DMS153 treated with DMSO at 0.1 percent for 48 hours (cell line): ENCODE measurements around the gene CDK5RAP2.
"Not testable (repeated sequence)": the region's sequence is repeated elsewhere in the genome, so short reads cannot be mapped to it uniquely, and the experiment has no call there.

Experiments used
- DNase-seq: peaks from one replicate; lab custom pipeline; 2025; ENCODE audit not compliant: unreplicated experiment; lab: John Stamatoyannopoulos, UW

CDK5RAP2 gene

DNA sequence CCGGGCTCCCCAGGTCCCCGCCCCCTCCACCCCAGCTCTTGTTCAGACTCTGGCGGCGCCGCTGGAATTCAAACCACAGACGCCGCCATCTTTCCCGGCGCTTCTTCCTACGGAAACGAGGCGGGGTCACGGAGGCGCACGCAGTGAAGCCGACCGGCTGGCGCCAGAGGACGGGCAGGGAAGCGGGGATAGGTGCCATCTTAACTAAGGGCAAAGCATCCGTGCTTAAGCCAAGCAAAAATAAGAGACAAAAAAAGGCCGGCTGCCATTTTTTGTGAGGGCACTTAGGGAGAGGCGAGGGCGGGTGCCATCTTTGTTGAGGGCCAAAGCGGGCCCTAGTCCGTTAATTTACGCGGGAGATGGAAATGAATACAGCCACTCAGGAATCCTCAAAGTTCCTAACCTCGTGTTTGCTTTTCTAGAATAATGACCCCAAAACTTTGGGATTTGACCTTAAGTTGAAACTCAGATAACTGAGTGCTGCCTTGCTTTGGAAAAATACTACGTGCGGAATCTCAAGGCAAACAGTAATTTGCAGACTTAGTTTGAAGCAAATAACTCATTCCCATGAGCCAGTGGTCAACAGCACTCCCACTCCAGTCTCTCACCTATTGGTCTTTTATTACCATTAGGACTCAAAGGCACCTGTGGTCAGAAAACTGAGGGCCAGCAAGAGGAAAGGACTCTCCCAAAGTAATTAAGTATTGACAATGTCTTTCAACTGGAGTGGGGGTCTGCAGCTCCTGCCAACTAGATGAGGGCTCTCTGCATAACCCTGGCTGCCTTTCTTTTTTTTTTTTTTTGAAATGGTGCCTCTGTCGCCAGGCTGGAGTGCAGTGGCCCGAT lies at the start of gene CDK5RAP2:
TSS of gene CDK5RAP2 (minus strand) at position 117 of the 846 bp plus-strand sequence. CDS start 189 bp downstream, outside the sequence.
- DNase-seq: peak; percentile 96

DNA sequence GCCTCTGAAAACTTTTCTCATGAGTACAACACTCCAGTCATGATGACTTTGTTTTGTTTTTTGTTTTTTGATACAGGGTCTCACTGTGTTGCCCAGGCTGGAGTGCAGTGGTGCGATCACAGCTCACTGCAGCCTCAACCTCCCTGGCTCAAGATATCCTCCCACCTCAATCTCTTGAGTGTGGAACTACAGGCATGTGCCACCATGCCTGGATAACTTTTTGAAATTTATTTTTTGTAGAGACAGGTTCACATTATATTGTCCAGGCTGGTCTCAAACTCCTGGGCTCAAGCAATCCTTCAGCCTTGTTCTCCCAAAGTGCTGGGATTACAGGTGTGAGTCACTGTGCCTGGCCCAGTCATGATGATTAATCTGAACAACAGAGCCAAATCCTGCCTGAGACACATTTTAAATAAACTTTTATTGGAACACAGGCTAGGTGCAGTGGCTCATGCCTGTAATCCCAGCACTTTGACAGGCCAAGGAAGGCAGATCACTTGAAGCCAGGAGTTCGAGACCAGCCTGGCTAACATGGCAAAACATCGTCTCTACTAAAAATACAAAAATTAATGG lies 49.0 kb upstream of the CDK5RAP2 start:
- not testable (repeated sequence) for DNase-seq

DNA sequence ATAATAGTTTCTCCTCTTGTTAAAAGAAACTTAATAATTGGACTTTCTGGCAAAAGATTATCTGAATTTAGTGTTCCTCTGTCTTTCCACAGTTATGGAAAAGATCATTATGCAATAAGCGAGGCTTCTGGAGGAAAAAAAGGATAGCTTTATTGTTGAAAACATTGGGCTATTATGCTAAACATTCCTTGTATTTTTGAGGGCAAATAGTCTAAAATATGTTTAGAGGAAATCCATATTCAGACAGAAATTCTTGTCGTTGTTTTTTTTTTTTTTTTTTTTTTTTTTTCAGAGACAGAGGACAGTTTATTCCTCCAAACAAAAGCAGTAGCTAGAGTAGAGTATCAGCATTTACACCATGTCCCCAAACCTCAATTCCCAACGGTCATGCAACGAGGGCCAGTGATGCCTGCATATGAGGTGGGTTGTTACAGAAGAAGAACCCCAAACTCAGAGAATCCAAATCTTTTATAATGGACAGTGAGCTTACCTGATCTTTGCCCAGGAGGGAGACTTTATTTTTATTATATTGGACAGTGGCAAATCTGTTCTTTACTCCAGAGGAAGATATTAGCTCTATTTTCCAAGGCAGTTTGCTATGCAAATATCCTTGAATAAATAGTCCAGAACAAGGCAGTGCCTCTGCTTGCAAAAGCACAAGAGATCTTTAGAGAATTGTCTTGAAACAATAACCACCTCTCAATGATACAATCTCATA lies 48.4 kb upstream of the CDK5RAP2 start:
- DNase-seq: no peak

DNA sequence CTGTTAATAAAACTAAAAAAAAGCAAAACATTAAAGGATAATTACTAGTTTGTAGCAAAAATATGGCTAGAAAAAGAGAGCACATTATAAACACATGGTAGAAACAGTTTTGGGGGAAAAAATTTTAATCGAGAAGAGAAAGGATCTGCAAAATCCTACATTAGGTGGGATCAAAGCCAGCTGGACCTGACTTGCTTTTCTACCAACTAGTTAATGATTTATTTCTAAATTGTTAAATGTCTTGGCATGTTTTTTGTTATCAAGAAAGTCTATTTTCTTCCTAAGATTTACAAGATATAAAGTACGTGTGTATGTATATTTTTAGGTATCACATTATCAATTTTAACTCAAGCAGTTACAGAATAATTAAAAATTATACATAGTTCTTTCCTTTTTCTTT lies 47.1 kb upstream of the CDK5RAP2 start:
- DNase-seq: no peak

DNA sequence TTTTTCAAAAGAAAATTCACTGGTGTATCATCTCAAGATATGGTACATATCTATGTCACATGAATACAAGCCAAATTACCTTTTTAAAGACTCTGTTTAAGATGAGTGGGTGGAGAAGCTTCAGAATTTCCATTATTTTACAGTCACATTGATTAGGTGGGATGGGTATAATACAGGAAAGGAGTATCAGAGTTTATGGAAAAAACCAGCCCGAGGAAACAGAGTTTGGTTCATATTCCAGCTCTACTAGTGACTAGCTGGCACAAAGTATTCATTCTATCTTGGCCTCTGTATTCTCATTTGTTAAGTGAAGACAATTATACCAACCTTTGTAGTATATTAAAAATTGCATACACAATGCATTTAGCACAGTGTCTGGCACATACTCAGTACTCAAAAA lies 46.5 kb upstream of the CDK5RAP2 start:
- no peak for DNase-seq

DNA sequence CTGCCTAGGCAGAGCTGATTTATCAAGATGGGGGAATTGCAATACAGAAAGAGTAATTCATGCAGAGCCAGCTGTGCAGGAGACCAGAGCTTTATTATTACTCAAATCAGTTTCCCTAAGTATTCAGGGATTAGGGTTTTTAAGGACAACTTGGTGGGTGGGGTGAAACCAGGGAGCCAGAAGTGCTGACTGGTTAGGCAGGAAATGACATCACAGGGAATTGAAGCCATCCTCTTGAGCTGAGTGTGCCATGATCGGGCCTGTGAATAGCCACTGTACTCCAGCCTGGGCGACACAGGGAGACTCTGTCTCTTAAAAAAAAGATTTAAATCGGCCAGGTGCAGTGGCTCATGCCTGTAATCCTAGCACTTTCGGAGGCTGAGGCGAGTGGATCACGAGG lies 45.3 kb upstream of the CDK5RAP2 start:
- no peak for DNase-seq

DNA sequence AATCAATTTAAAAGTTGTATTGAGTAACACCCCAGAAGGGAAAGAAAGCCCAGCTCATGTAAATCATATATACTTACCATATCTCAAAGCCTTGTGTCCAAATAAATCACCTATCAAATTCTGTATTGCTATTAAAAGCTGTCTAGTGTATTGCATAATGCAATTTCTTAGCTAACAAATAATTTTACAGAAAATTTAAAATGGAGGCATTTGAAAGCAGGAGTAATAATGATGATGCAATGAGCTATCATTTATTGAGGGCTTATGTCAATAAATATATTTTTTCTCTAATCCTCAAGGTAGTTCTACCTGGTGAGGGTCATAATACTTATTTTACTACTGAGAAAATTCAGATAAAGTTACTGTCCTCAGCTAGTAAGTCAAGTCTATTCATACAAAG lies 42.8 kb upstream of the CDK5RAP2 start:
- DNase-seq: no peak

DNA sequence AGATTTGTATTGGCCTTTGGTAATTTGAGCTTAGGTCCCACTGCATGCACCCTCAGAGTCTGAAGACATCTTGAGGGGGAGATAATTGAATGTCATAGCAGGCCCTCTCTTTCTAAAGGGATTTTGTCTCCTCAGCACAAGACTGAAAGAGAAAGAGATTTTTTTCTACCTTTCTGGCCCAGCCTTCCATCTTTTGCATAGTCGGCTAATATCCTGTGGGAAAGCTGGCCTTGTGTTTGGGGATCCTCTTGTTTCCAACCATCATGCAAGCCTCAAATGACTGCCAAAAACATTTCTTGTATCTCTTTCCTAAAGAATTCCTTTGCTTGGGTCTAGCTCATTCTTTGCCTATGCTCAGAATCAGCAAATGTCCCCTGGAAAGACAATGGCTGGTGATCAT lies 42.0 kb upstream of the CDK5RAP2 start:
- no peak for DNase-seq

DNA sequence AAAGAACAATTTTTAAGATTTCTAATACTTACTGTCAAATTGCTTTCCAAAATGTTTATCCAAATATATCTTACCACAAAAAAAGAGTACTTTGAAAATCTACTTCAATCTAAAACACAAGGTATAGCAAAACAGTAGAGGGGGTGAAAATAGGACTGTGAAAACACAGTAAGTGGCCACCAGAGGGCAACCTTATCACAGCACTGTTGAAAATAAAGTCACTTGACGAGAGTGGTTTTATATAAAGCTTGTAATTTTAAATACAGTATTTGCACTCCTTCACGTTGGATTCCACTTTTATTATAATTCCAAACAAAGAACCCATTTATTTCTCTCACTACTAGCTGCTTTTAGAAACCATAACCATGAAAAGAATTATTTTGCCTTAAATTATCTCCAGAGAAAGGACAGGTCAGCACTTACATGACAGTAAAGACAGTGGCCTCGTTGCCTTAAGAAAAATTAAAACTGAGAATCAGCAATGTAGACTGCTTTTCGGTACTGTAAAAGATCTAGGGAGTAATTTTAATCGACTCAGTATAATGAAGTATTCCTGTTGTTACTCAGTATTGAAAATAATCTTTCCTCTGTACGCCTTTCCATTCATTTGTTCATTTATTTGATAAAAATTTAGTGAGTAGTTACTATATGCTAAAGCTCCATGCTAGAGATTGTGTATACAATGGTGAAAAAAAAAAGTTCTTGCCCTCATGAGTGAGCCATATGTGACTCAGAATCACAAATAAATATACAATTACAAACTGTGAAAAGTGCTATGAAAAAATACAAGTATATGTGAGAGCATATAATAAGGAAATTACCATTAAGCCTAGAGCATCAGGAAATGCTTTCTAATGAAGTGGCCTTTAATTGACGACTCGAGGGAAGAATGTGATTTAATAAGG lies 40.0 kb upstream of the CDK5RAP2 start:
- DNase-seq: peak; percentile 37

DNA sequence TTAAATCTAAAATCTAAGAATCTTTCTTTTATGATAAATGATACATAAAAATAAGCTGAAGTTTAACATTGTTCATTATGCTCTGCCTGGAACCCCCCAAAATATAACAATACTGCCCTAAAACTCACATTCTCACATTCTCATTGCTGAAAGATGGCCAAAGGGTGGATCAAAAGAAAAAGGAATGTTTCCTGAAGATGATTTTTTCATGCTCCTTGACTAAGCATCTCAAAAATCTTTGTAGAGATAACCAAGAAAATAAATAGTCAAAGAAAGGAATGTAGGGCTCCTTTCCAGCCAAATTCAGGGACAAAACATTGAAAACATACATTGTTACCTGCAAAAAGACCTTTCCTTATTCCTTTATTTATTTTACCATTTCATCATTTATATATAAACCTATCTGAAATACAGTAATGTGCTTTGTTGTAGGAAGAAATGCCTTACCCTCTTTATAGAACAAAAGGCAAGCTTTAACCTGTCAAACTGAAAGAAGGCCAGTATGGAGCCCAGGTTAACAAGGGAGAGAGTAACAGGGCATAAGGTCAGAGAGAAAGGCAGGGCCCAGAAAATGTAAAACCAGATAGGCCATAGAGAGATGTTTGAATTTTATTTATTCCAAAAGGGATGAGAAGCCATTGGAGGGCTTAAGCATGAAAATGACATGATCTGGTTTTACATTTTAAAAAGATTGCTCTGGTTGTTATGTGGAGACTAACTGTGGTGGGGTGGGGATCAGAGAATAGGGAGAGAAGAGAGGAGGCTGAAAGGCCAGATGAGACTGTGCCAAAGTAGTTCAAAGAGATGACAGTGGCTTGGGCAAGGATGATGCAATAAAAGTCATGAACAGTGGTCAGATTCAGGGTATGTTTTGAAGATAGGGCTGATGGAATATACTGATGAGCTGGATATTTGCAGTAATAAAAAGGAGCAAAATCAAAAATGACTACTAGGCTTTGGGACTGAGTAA lies 37.3 kb upstream of the CDK5RAP2 start:
- no peak for DNase-seq

DNA sequence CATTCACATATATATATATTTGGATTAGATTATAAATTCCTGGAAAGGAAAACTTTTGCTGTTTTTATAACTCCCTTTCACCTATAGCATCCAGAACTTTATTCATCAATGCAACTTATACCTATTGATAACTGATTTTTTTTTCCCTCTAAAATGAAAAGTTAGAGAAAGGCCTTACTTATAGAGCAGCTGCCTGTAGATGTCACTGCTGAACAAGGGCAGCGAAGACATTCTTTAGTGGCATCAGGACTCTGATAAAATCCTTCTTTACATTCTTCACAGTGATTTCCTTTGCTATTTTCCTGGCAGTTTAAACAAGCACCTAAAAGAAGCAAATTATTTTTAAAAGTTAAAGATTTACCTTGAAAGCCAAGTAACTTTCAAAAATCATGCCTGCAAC lies 32.3 kb upstream of the CDK5RAP2 start:
- no peak for DNase-seq

DNA sequence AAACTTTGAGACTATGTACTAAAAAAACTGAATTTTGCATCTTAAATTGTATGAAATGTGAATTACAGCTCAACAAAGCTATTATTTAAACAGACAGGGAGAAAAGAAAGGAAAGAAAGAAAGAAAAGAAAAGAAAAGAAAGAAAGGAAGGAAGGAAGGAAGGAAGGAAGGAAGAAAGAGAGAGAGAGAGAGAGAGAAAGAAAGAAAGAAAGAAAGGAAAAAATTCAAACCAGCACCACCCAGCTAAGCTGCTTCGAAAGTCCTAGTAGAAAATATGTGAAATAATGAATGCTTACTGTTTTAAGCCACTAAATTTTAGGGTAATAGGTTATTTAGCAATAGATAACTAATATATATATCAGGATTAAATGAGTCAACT lies 31.7 kb upstream of the CDK5RAP2 start:
- DNase-seq: no peak

DNA sequence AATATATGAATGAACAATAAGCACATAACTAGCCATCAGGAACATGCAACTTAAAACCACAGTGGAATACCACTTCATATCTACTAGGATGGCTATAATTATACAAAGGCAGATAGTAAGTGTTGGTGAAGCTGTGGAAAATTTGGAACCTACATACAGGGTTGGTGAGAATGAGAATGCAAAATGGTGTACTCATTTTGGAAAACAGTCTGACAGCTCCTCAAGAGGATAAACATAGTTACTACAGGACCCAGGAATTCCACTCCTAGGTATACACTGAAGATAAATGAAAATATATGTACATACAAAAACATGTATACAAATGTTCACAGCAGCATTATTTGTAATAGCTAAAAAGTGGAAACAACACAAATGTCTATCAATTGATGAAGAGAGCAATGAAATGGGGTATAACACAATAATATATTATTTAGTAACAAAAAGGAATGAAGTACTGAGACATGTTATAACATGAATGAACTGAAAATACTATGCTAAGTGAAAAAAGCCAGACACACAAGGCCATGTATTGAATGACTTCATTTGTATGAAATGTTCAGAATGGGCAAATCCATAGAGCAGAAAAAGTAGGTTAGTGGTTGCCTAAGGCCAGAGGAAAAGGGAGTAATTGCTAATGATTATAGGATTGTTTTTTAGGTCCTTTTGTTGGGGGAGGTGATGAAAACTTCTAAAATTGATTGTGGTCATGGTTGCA lies 31.2 kb upstream of the CDK5RAP2 start:
- DNase-seq: no peak

DNA sequence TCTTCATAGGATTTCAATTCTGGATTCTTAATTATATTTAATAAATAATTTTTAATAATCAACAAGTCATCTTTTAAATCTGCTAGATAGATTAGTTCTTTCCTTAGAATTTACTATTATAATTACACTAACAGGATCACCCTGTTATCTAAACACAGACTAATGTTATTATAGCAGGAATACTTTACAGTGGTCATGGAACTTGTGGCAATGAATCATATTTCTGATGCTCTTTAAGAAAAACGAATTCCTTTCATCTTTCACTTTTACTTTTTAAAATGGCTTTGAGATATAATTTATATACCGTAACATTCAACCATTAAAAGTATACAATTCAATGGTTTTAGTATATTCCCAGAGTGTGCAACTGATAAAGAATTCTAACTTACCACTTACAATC lies 29.7 kb upstream of the CDK5RAP2 start:
- DNase-seq: no peak

DNA sequence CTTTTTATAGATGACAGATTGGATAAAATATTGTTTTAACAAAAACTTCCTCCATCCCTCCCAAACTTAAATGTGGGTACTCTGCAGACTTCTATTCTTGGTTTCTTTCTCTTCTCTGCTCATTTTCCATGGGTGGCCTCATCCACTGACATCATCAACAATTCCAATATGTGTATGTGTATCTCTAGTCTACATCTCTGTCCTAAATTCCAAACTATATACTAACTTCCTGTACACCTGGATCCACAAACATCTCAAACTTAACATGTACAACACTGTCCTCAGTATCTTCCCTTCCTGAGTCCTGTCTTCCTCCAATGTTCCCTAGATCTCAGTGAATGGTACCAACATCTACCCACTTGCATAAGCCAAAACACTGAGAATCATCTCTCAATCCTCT lies 28.5 kb upstream of the CDK5RAP2 start:
- no peak for DNase-seq

DNA sequence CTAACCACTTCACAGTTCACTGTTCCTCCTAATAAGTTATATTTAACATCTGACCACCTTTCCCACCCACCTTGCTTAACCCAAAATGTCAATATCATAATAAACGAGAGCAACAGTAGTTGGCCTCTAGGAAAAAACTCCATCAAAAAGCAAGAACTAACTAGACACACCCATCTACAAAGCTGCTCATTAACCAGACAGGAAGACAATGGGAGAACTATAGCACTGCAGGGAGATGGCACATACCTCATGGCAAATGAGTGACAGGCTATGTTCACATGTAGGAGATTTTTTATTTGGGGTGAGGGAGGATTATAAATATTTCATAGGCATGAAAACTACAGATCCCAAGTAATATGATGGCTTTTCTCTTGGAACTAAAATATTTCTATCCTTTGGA lies 23.6 kb upstream of the CDK5RAP2 start:
- DNase-seq: no peak

DNA sequence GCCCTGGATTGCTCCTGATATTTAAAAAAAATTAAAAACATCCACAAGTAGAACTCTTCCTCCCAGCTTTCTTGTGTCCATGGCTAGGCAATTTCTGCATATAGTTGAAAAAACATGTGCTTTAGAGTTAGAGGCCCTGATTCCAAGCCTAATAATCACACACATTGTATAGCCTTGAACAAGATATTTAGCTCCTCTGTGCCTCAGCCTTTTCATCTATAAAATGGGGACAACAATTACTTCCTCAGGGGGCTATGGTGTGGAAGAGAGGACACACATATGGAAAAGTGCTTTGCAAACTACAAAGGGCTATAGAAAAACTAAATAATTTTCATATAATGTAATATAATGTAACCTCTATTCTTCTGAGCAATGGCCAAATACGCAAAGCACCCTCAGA lies 23.0 kb upstream of the CDK5RAP2 start:
- no peak for DNase-seq

DNA sequence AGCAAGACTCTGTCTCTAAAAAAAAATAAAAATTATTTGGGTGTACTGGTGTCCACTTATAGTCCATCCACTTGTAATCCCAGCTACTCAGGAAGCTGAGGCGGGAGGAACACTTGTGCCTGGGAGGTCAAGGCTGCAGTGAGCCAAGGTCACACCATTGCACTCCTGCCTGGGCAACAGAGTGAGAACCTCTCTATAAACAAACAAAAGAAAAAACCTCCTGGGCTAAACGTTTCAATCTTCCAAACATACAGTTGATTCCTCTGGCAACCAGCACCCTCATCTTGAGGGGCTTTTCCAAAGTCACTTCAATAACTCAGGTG lies 13.9 kb upstream of the CDK5RAP2 start:
- DNase-seq: no peak

DNA sequence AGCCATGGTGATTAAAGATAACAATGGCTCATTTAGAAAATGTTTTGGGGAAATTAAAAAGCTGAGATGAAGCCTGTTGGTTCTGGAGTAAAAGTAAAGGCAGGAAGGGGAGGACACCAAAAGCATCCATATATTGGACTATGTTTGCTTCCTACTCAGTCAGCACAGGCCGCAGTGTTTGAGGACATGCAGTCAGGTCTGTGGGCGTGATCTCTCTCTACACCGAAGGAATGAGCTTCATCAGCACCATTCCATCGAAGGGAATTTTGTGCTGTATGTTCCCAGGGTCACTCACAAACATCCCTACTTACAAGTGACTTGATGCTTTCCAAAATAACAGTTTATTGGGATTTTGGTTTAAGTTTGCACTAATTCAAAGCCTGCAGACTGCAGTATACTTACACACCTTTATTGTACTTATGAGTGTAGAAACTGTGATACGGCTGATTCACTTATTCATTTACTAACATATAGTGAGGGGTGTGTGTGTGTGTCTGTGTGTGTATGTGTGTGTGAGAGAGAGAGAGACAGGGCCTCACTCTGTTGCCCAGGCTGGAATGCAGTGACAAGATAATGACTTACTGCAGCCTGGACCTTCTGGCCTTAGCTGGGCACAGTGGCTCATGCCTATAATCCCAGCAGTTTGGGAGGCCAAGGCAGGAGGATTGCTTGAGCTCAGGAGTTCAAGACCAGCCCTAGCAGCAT lies 13.4 kb upstream of the CDK5RAP2 start:
- DNase-seq: no peak
